Prostate gland (tissue), 2 donors: ENCODE measurements around the gene LPAR3.

Experiments used
- POLR2A ChIP-seq: fragments of 450-650 bp; IDR thresholded peaks from one replicate; pipeline ENCODE4 v1.6.1; 2016; ENCODE audit warnings: antibody characterized with exemption, mild to moderate bottlenecking
- POLR2AphosphoS5 ChIP-seq: sonication (generic); formaldehyde crosslinking; IDR thresholded peaks from one replicate; pipeline ENCODE4 v1.6.1; 2017; ENCODE audit warnings: antibody characterized with exemption
- TF ChIP-seq, protein P1 (sequence below), 4 experiments: fragments of 200-600 bp in 2 of 4; fragments of 450-650 bp in 2 of 4; sonication (generic) in 2 of 4; IDR thresholded peaks; 1 replicate in 3 of 4; 2 replicates in 1 of 4; pipeline ENCODE4 v1.5.1; 2016 to 2019; ENCODE audit warnings: antibody characterized with exemption in 4 of 4, mild to moderate bottlenecking in 2 of 4, moderate library complexity in 2 of 4

DNA sequence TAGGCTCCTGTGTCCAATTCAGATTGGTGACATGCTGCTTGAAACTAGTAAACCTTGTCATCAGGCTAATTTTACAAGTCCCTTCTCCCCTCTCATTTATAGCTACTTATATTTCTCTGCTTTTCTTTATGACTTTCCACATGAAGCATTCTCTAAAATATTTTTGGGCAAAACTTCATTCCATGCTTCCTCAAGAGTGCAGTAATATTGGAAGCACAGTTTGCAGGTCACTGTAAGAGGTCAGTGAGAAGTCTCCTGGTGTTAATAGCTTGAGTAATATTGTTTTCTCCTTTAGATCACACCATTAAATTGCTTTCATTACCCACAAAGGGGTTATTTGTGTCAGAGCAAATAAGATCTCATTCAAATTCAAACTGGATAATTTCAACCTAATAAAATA is 46.6 kb downstream of the LPAR3 start:
- TF ChIP-seq, protein P1, sequence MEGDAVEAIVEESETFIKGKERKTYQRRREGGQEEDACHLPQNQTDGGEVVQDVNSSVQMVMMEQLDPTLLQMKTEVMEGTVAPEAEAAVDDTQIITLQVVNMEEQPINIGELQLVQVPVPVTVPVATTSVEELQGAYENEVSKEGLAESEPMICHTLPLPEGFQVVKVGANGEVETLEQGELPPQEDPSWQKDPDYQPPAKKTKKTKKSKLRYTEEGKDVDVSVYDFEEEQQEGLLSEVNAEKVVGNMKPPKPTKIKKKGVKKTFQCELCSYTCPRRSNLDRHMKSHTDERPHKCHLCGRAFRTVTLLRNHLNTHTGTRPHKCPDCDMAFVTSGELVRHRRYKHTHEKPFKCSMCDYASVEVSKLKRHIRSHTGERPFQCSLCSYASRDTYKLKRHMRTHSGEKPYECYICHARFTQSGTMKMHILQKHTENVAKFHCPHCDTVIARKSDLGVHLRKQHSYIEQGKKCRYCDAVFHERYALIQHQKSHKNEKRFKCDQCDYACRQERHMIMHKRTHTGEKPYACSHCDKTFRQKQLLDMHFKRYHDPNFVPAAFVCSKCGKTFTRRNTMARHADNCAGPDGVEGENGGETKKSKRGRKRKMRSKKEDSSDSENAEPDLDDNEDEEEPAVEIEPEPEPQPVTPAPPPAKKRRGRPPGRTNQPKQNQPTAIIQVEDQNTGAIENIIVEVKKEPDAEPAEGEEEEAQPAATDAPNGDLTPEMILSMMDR (IDR thresholded peaks at IDR 0.05): no peak
- TF ChIP-seq POLR2A (no peak), POLR2AphosphoS5 (no peak)
